WTC11 (cell line): ENCODE results near the gene LRRC18. TPM values are rescaled to one million over a fixed set of nuclear protein-coding genes. Genes with fewer than 3 reads are reported as not detected.

ENCODE experiments used
- ATAC-seq: fragments of 200-7000 bp; cut with Tn5 transposase; 2 replicates; pipeline ENCODE4 v1.10.0; 2021; ENCODE audit warnings: mild to moderate bottlenecking, moderate library complexity
- CTCF ChIA-PET: fragments of 300-600 bp; sonication (Branson Sonifier 250); formaldehyde crosslinking; loops from one replicate; lab custom pipeline; 2021; ENCODE audit warnings: antibody characterized with exemption; lab: Charles Lee
- POLR2A ChIA-PET: fragments of 350-600 bp; sonication (Branson Sonifier 250); formaldehyde crosslinking; loops from one replicate; lab custom pipeline; 2021; ENCODE audit warnings: antibody characterized with exemption; lab: Charles Lee
- DNase-seq: peaks from one replicate; pipeline ENCODE4 v3.0.0; 2021; ENCODE audit warnings: low spot score
- H3K27ac Mint-ChIP-seq: 2 replicates; pipeline ENCODE4 v1.8.0; 2021; ENCODE audit warnings: mixed read lengths
- H3K27me3 Mint-ChIP-seq: 2 replicates; pipeline ENCODE4 v1.8.0; 2021; ENCODE audit warnings: low read depth, mild to moderate bottlenecking, moderate library complexity, mixed read lengths
- H3K36me3 Mint-ChIP-seq: 2 replicates; pipeline ENCODE4 v1.8.0; 2021; ENCODE audit warnings: mixed read lengths
- H3K4me1 Mint-ChIP-seq: 2 replicates; pipeline ENCODE4 v1.8.0; 2022; ENCODE audit warnings: mixed read lengths
- H3K4me3 Mint-ChIP-seq: 2 replicates; pipeline ENCODE4 v1.8.0; 2021; ENCODE audit warnings: mild to moderate bottlenecking, moderate library complexity, mixed read lengths
- H3K9me3 Mint-ChIP-seq: 2 replicates; pipeline ENCODE4 v1.8.0; 2021; ENCODE audit warnings: mixed read lengths
- AFF4 ChIP-seq: sonication (generic); formaldehyde crosslinking; IDR thresholded peaks from 2 replicates; pipeline ENCODE4 v1.8.1; 2023; ENCODE audit warnings: mild to moderate bottlenecking, missing genetic modification reagents, borderline replicate concordance
- AR ChIP-seq: fragments of 250-450 bp; sonication (Bioruptor Pico); IDR thresholded peaks from 2 replicates; pipeline ENCODE4 v1.9.0; 2021; ENCODE audit warnings: mild to moderate bottlenecking
- ATF3 ChIP-seq: sonication (generic); formaldehyde crosslinking; conservative IDR thresholded peaks from 2 replicates; pipeline ENCODE4 v1.8.1; 2022; ENCODE audit warnings: mild to moderate bottlenecking, missing genetic modification reagents
- E2F5 ChIP-seq: sonication (generic); formaldehyde crosslinking; IDR thresholded peaks from 2 replicates; pipeline ENCODE4 v1.8.1; 2022; ENCODE audit warnings: mild to moderate bottlenecking, moderate library complexity, missing genetic modification reagents
- ERG ChIP-seq: fragments of 250-450 bp; sonication (Bioruptor Pico); IDR thresholded peaks from 2 replicates; pipeline ENCODE4 v1.8.0; 2021; ENCODE audit warnings: mild to moderate bottlenecking
- ESRRA ChIP-seq: sonication (generic); formaldehyde crosslinking; IDR thresholded peaks from 2 replicates; pipeline ENCODE4 v1.8.1; 2022; ENCODE audit warnings: mild to moderate bottlenecking, missing genetic modification reagents, borderline replicate concordance
- ETV6 ChIP-seq: sonication (generic); formaldehyde crosslinking; IDR thresholded peaks from 2 replicates; pipeline ENCODE4 v1.8.1; 2022; ENCODE audit warnings: mild to moderate bottlenecking, missing genetic modification reagents
- GTF2I ChIP-seq: fragments of 250-450 bp; sonication (Bioruptor Pico); conservative IDR thresholded peaks from 2 replicates; pipeline ENCODE4 v1.4.0; 2021; ENCODE audit warnings: mild to moderate bottlenecking
- JAZF1 ChIP-seq: fragments of 250-450 bp; sonication (Bioruptor Pico); IDR thresholded peaks from 2 replicates; pipeline ENCODE4 v1.9.0; 2021; ENCODE audit warnings: moderate library complexity, mild to moderate bottlenecking, inconsistent platforms
- PRDM15 ChIP-seq: sonication (generic); formaldehyde crosslinking; IDR thresholded peaks from 2 replicates; pipeline ENCODE4 v1.8.0; 2022; ENCODE audit warnings: missing genetic modification reagents
- PREB ChIP-seq: sonication (generic); formaldehyde crosslinking; IDR thresholded peaks from 2 replicates; pipeline ENCODE4 v1.8.1; 2022; ENCODE audit warnings: mild to moderate bottlenecking, missing genetic modification reagents, moderate library complexity, borderline replicate concordance
- RELA ChIP-seq: sonication (generic); formaldehyde crosslinking; IDR thresholded peaks from 2 replicates; pipeline ENCODE4 v1.8.1; 2022; ENCODE audit warnings: missing genetic modification reagents, mild to moderate bottlenecking, borderline replicate concordance
- SOX15 ChIP-seq: fragments of 250-450 bp; sonication (Bioruptor Pico); IDR thresholded peaks from 2 replicates; pipeline ENCODE4 v1.9.0; 2021; ENCODE audit warnings: mild to moderate bottlenecking
- ZBTB21 ChIP-seq: sonication (generic); formaldehyde crosslinking; IDR thresholded peaks from 2 replicates; pipeline ENCODE4 v1.8.1; 2023; ENCODE audit warnings: mild to moderate bottlenecking, missing genetic modification reagents, borderline replicate concordance
- ZNF281 ChIP-seq: sonication (generic); formaldehyde crosslinking; IDR thresholded peaks from 2 replicates; pipeline ENCODE4 v1.8.0; 2023; ENCODE audit warnings: mild to moderate bottlenecking, missing genetic modification reagents
- ZNF416 ChIP-seq: fragments of 250-450 bp; sonication (Bioruptor Pico); IDR thresholded peaks from 2 replicates; pipeline ENCODE4 v1.9.0; 2021; ENCODE audit warnings: mild to moderate bottlenecking, inconsistent platforms
- ZNF512 ChIP-seq: sonication (generic); formaldehyde crosslinking; IDR thresholded peaks from 2 replicates; pipeline ENCODE4 v1.8.1; 2022; ENCODE audit warnings: missing genetic modification reagents, borderline replicate concordance
- total RNA-seq: library from RNA; stranded (reverse); gene quantifications from 3 replicates; pipeline ENCODE4 v1.2.3, GENCODE V29; 2021

The LRRC18 gene
- total RNA-seq, 1 experiment from 2014 or later, result not detected

GRCh38 chr10:48964038-48964437, 24.4 kb upstream of the LRRC18 start (continued):
- no peak for TF ChIP-seq PRDM15
- no peak for TF ChIP-seq ZBTB21 (CRISPR knock-in tag)
- no peak for TF ChIP-seq RELA (CRISPR knock-in tag)
- TF ChIP-seq ERG (CRISPR knock-in tag), result no peak
- no peak for TF ChIP-seq ZNF416 (CRISPR knock-in tag)
- no peak for TF ChIP-seq ATF3 (CRISPR knock-in tag)
- no peak for TF ChIP-seq SOX15 (CRISPR knock-in tag)
- TF ChIP-seq JAZF1 (CRISPR knock-in tag), result no peak
- no peak for TF ChIP-seq PREB (CRISPR knock-in tag)

- H3K27ac Mint-ChIP-seq, result no peak overlapping the region
- no peak for ATAC-seq
- CTCF ChIA-PET, result no interaction called here
- no peaks in the 10 kb centered on the region for H3K36me3 Mint-ChIP-seq
- H3K9me3 Mint-ChIP-seq, result peaks cover 13% of the 10 kb centered on the region
- no peaks in the 10 kb centered on the region; the same call in 1 of the 2 replicates for H3K27me3 Mint-ChIP-seq
- DNase-seq, result no peak
- POLR2A ChIA-PET, result no interaction called here
- no peak overlapping the region for H3K4me3 Mint-ChIP-seq
- H3K4me1 Mint-ChIP-seq, result no peaks in the 10 kb centered on the region
- TF ChIP-seq AFF4 (CRISPR knock-in tag), result no peak
- TF ChIP-seq ZNF281 (CRISPR knock-in tag), result no peak
- TF ChIP-seq GTF2I (CRISPR knock-in tag), result no peak
- no peak for TF ChIP-seq ESRRA (CRISPR knock-in tag)
- no peak for TF ChIP-seq ETV6 (CRISPR knock-in tag)
- TF ChIP-seq E2F5, result no peak
- no peak for TF ChIP-seq AR (CRISPR knock-in tag)
- TF ChIP-seq ZNF512 (CRISPR knock-in tag), result no peak
Observed at GRCh38 chr10:48958598-48959190, 19.1 kb upstream of the LRRC18 start.
